Hepatocyte (in vitro differentiated cells): ENCODE results near the gene CCDC86.

ENCODE experiments used
- CTCF ChIP-seq: fragments of 200-600 bp; sonication (generic); IDR thresholded peaks from 2 replicates; pipeline ENCODE4 v1.5.1; 2016; ENCODE audit warnings: antibody characterized with exemption, mild to moderate bottlenecking; ENCODE audit not compliant: poor library complexity
- EZH2 ChIP-seq: fragments of 200-600 bp; sonication (generic); IDR thresholded peaks from 2 replicates; pipeline ENCODE4 v1.6.1; 2016; ENCODE audit warnings: antibody characterized with exemption, mild to moderate bottlenecking, borderline replicate concordance

- TF ChIP-seq CTCF, result no peak
- TF ChIP-seq EZH2, result no peak
Measured at GRCh38 chr11:60840470-60841430, 1.2 kb upstream of the CCDC86 start.
